K562 (cell line): ENCODE measurements around the gene FAM53C. TPM values are rescaled to one million over a fixed set of nuclear protein-coding genes. Genes with fewer than 3 reads are reported as not detected.

ENCODE experiments used
- BCLAF1 ChIP-seq, 2 experiments: fragments of 450-650 bp in 1 of 2; IDR thresholded peaks; 2 replicates each; pipeline ENCODE4 v1.6.1; 2011 to 2017; ENCODE audit warnings: low read depth in 2 of 2, antibody characterized with exemption in 1 of 2, borderline replicate concordance in 1 of 2, low read length in 1 of 2, mild to moderate bottlenecking in 1 of 2, mixed read lengths in 1 of 2; ENCODE audit not compliant: control insufficient read depth in 1 of 2
- CREBBP ChIP-seq: IDR thresholded peaks from one replicate; pipeline ENCODE4 v1.6.1; 2012; ENCODE audit warnings: low read depth, mild to moderate bottlenecking, control low read depth, inconsistent platforms, low read length
- CUX1 ChIP-seq: fragments of 200-800 bp; sonication (Bioruptor generic); IDR thresholded peaks from 2 replicates; pipeline ENCODE4 v1.6.1; 2016; ENCODE audit warnings: missing genetic modification characterization, missing compliant biosample characterization
- DPF2 ChIP-seq: fragments of 450-650 bp; IDR thresholded peaks from 2 replicates; pipeline ENCODE4 v1.6.1; 2016
- ELK1 ChIP-seq: sonication (generic); formaldehyde crosslinking; IDR thresholded peaks from 2 replicates; pipeline ENCODE4 v1.8.1; 2022; ENCODE audit warnings: missing genetic modification reagents
- HBP1 ChIP-seq: fragments of 450-650 bp; formaldehyde crosslinking; IDR thresholded peaks from 2 replicates; pipeline ENCODE4 v1.4.0; 2022; ENCODE audit warnings: missing genetic modification characterization
- HMG20A ChIP-seq: fragments of 450-650 bp; formaldehyde crosslinking; conservative IDR thresholded peaks from 2 replicates; pipeline ENCODE4 v1.4.0; 2020; ENCODE audit warnings: mild to moderate bottlenecking, mixed read lengths
- IRF2 ChIP-seq: sonication (generic); formaldehyde crosslinking; IDR thresholded peaks from 2 replicates; pipeline ENCODE4 v1.8.1; 2022; ENCODE audit warnings: mild to moderate bottlenecking, missing genetic modification reagents
- MXD1 ChIP-seq: fragments of 250-450 bp; sonication (Bioruptor Pico); IDR thresholded peaks from 2 replicates; pipeline ENCODE4 v1.8.0; 2021; ENCODE audit warnings: borderline replicate concordance, mild to moderate bottlenecking, moderate library complexity; ENCODE audit not compliant: poor library complexity, severe bottlenecking
- NRF1 ChIP-seq, 2 experiments: fragments of 450-650 bp; IDR thresholded peaks in 1 of 2; conservative IDR thresholded peaks in 1 of 2; 2 replicates each; pipeline ENCODE4 v1.6.1; 2014; ENCODE audit warnings: mild to moderate bottlenecking in 2 of 2
- TRIM28 ChIP-seq: fragments of 450-650 bp; IDR thresholded peaks from 2 replicates; pipeline ENCODE4 v1.6.1; 2017
- YY1 ChIP-seq, 3 experiments: IDR thresholded peaks; 2 replicates each; pipeline ENCODE4 v1.6.1; 2011; ENCODE audit warnings: low read length in 2 of 3, mild to moderate bottlenecking in 2 of 3, moderate library complexity in 2 of 3, borderline replicate concordance in 1 of 3, control low read depth in 1 of 3, low read depth in 1 of 3; ENCODE audit not compliant: insufficient read depth in 3 of 3, insufficient replicate concordance in 2 of 3, control insufficient read depth in 1 of 3, insufficient read length in 1 of 3; ENCODE audit errors: extremely low read depth in 1 of 3
- ZNF239 ChIP-seq: fragments of 250-450 bp; sonication (Bioruptor Pico); IDR thresholded peaks from 2 replicates; pipeline ENCODE4 v1.4.0; 2020; ENCODE audit warnings: mild to moderate bottlenecking
- ZNF785 ChIP-seq: fragments of 250-450 bp; sonication (Bioruptor Pico); IDR thresholded peaks from 2 replicates; pipeline ENCODE4 v1.4.0; 2020; ENCODE audit warnings: mild to moderate bottlenecking
- polyA plus RNA-seq, 8 experiments: library from polyadenylated mRNA; depleted of rRNA in 4 of 8; stranded (reverse) in 5 of 8; unstranded in 3 of 8; fragments of >200 nt; fragmentation: Nextera tagmentation in 2 of 8; fragmentation: Illumina TruSeq in 1 of 8; extraction: Ambion mirVana in 2 of 8; extraction: Trizol in 1 of 8; gene quantifications; 2 replicates each; pipeline versions ENCODE4 v1.2.1 to v1.2.3, GENCODE V29; 2011 to 2014; ENCODE audit warnings: inconsistent platforms in 1 of 8, missing spikeins in 1 of 8
- total RNA-seq, 7 experiments: library from RNA; depleted of rRNA in 6 of 7; stranded (reverse); fragments of >200 nt in 6 of 7; fragmentation: Illumina TruSeq in 2 of 7; extraction: Trizol in 2 of 7; gene quantifications; 2 replicates each; pipeline versions ENCODE4 v1.2.1 to v1.2.3, GENCODE V29; 2011 to 2021; ENCODE audit warnings: low replicate concordance in 1 of 7

FAM53C gene
- total and polyA plus RNA-seq, 9 of the 15 experiments (the other 6 are each of a cell fraction or from before 2014, with no cell fraction given): 9.7 to 38.5 (median 25.2) TPM

- no peak for TF ChIP-seq YY1 (IDR thresholded peaks at IDR 0.05; ENCODE audit: borderline replicate concordance in 1 of 3, control insufficient read depth in 1 of 3, extremely low read depth in 1 of 3, insufficient read depth in 3 of 3, insufficient read length in 1 of 3, insufficient replicate concordance in 2 of 3, low read depth in 1 of 3, low read length in 2 of 3)
- TF ChIP-seq HBP1 (CRISPR knock-in tag): no peak
- no peak for TF ChIP-seq ELK1 (CRISPR knock-in tag)
- TF ChIP-seq CUX1 (CRISPR knock-in tag): no peak
- no peak for TF ChIP-seq CREBBP
- 0 out of 2 replicates have a peak, but pooled peaks have one; percentile 41 for TF ChIP-seq TRIM28
- no peak for TF ChIP-seq IRF2 (CRISPR knock-in tag)
- TF ChIP-seq NRF1 (conservative IDR thresholded peaks at IDR 0.05 in 1 of 2, IDR thresholded peaks at IDR 0.05 in 1 of 2): no peak
- TF ChIP-seq MXD1: no peak
- TF ChIP-seq DPF2: peak; percentile 56; the same call in 1 of the 2 replicates
- TF ChIP-seq BCLAF1 (IDR thresholded peaks at IDR 0.05; ENCODE audit: borderline replicate concordance in 1 of 2, control insufficient read depth in 1 of 2, low read depth in 2 of 2, low read length in 1 of 2): no peak
- TF ChIP-seq ZNF239 (CRISPR knock-in tag): no peak
- TF ChIP-seq HMG20A: no peak
- no peak for TF ChIP-seq ZNF785 (CRISPR knock-in tag)
Observed at GRCh38 chr5:138336952-138337684, 948 bp upstream of the FAM53C start (continued).
